NOMO-1 treated with DMSO at 0.1 percent for 48 hours (cell line): ENCODE data around the gene TMCO1.
"Not testable (repeated sequence)": the region's sequence is repeated elsewhere in the genome, so short reads cannot be mapped to it uniquely, and the experiment has no call there.

Experiments used
- DNase-seq: peaks from one replicate; lab custom pipeline; 2025; ENCODE audit not compliant: unreplicated experiment; lab: John Stamatoyannopoulos, UW

TMCO1 gene

GRCh38 chr1:165747632-165748447 lies 20.8 kb downstream of the TMCO1 start:
- DNase-seq = no peak

- DNase-seq = not testable (repeated sequence)
Measured at GRCh38 chr1:165744913-165745312, 23.8 kb downstream of the TMCO1 start.

DNA sequence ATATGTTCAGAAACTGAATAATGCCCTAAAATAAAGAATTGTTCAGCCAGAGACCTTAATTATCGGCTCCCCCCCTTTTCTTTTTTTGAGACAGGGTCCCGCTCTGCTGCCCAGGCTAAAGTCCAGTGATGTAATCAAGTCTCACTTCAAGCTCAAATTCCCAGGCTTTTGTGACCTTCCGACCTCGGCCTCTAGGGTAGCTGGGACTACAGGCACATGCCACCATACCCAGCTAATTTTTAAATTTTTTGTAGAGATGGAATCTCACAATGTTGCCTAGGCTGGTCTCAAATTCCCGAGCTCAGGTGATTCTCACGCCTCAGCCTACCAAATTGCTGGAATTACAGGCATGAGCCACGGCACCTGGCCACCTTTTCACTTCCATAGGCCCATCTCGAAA lies 26.5 kb downstream of the TMCO1 start:
- DNase-seq = no peak

GRCh38 chr1:165738794-165739193 lies 29.9 kb downstream of the TMCO1 start:
- DNase-seq = no peak

DNA sequence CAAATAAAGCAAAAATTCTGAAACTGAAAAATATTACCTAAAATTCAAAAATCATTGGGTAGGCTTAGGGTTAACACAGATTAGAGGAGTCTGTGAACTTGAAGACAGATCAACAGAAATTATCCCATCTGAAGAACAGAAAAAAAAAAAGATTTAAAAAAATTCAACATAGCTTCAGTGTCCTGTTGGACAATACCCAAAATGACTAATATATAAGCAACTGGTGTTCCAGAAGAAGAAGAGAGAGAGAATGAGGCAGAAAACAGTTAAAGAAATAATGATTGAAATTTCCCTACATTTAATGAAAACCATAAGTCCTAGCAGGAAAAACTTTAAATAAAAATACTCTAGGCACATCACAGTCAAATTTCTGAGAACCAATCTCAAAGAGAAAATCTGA lies 31.5 kb downstream of the TMCO1 start:
- DNase-seq = no peak

GRCh38 chr1:165734906-165735305 lies 33.8 kb downstream of the TMCO1 start:
- DNase-seq = no peak

DNA sequence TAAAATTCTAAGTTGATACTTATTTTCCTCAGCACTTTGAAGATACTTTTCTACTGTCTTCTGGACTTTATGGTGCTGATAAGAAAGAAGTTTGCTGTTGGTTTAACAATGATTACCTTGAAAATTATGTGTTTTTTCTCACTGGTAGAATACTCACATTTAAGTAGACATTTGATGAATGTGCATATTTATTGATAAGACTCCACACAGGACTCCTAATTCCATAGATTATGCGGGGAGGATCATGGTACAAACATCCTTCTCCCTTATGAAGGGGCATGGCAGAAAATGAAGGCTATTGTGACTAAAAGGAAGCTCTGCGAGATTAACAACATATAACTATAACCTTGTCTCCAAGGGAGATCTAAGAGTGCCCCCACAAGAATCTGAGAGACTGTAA lies 41.8 kb downstream of the TMCO1 start:
- no peak for DNase-seq

DNA sequence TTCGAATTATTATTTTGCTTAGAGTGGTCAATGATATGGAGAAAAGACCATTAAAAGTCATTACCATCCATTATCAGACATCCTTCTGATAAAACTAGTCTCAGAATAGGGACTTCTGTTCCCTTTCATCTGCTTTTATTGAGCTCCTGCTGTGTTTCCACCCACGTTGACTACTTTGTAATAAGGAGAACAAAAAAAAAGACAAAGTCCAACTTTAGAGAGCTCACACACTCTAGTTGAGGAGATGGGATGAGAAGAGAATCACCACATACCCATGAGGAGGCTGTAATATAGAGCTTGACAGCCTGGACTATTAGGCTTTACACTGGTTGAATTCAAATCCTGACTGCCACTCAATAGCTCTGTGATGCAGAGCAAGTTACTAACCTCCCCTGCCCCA lies 42.5 kb downstream of the TMCO1 start:
- no peak for DNase-seq

DNA sequence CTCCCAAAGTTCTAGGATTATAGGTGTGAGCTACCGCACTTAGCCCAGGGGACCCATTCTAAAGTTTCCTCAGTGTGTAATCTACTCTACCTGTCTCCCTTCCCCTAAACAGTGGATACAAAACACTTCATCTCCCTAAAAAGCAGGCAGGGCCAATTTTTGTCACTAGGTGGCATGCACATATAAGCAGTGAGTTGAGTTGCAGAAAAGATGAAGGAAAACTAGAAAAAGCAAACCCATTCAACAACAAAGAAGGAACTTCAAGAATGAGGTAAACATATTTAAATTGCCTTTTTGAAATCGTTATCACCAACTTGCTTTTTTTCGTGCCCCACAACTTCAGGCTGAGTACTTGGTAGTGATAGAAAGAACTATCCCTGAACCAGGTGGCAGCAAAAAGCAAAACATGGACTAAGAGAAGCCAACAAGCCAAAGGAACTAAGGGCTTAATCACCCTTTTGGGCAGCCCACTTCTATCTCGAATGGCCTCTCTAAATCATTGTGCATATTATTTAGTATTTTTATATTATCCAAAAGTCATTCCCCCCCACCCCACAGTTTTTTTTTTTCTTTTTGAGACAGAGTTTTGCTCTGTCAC lies 50.7 kb downstream of the TMCO1 start:
- peak; percentile 50 for DNase-seq

DNA sequence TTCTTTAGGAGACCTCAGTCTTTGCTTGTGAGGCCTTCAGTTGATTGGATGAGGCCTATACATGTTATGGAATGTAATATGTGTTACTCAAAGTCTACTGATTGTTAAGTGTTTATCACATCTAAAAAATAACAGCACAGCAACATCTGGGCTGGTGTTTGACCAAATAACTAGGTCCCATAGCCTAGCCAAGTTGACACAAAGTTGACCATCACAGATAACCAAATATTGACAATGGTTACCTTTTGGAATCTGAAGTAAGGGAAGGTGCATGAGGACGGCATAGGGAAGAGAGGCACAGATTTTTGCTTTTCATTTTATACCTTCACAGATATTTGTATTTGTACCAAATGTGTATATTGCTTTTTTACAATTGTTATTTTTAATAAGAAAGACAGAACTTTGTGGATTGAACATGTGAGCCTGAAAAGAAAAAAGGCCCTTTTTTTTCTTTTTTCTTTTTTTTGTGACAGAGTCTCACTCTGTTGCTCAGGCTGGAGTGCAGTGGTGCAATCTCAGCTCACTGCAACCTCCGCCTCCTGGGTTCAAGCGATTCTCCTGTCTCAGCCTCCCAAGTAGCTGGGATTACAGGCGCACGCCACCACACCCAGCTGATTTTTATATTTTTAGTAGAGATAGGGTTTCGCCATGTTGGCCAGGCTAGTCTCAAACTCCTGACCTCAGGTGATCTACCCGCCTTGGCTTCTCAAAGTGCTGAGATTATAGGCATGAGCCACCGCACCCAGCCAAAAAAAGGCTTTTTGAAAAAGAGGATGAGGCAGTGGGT lies 52.2 kb downstream of the TMCO1 start:
- not testable (repeated sequence) for DNase-seq

- no peak for DNase-seq
Measured at GRCh38 chr1:165712764-165713163, 55.9 kb downstream of the TMCO1 start.

DNA sequence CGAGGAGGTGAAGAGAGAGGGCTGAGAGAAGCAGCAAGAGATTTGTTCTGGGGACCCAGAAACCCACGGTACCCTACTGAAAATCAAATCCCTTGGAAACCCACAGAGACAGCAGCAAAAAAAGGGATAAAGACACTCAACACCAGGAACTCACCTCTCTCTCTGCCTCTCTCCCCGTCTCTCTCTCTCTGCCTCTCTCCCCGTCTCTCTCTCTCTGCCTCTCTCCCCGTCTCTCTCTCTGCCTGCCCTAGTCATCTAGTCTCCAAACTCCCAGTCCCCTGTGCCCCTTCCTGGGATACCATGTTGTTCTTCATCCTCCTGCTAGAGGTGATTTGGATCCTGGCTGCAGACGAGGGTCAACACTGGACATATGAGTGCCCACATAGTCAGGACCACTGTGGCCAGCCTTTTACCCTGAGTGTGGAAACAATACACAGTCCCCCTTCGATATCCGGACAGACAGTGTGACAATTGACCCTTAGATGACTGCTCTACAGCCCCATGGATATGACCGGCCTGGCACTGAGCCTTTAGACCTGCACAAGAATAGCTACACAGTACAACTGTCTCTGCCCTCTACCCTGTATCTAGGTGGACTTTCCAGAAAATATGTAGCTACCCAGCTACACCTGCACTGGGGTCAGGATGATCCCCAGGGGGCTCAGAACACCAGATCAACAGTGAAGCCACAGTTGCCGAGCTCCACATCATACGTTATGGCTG lies 60.5 kb downstream of the TMCO1 start:
- DNase-seq = no peak

- no peak for DNase-seq
Measured at GRCh38 chr1:165703648-165704047, 65.0 kb downstream of the TMCO1 start.

- DNase-seq = not testable (repeated sequence)
Measured at GRCh38 chr1:165701922-165702321, 66.7 kb downstream of the TMCO1 start.

DNA sequence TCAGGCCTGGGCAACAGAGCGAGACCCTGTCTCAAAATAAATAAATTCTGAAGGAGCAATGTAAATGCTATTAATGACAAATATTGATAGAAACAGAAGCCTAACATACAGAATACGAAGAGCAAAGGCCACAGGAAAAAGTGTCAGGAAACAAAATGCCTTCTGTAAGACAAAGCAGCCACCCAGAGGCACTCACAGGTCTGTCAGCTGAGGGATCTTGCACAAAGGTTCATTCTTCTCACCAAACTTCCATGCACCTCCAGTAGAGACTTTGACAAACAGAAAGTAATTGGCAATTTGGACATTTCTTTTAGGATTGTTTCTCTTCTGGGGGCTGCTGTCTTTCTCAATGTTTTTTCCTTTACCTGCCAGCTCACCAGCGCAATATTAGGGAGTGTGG lies 69.1 kb downstream of the TMCO1 start:
- no peak for DNase-seq

- no peak for DNase-seq
Measured at GRCh38 chr1:165698761-165699052, 70.0 kb downstream of the TMCO1 start.

GRCh38 chr1:165697881-165698760 lies 70.5 kb downstream of the TMCO1 start, which contains the start of gene ALDH9A1:
Gene ALDH9A1, minus strand, starts transcription at chr1:165698562. Its CDS starts 4 bp downstream, at chr1:165698558.
- peak; percentile 95 for DNase-seq

DNA sequence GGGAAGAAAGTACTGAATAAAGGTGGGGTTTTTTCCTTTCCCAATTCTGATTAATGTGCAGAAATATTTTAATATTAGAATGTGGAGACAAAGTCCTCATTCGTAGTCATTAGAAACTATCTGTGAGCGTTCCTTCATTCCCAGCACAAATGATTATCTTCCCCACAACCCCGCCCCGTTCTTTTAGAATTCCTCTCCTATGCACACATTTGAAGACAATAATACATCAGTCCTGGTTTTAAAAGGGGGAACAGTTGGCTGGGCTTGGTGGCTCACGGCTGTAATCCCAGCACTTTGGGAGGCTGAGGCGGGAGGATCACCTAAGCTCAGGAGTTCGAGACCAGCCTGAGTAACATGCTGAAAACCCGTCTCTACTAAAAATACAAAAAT lies 71.2 kb downstream of the TMCO1 start:
- DNase-seq = no peak

- peak; percentile 12 for DNase-seq
Measured at GRCh38 chr1:165696625-165697100, 72.0 kb downstream of the TMCO1 start.

- DNase-seq = peak; percentile 9
Measured at GRCh38 chr1:165695031-165695430, 73.6 kb downstream of the TMCO1 start.
